Measurements from ENCODE around the gene FSTL4. TPM values are rescaled to one million over a fixed set of nuclear protein-coding genes. Genes with fewer than 3 reads are reported as not detected.

FSTL4 gene
- total and polyA plus RNA-seq, 2 experiments from 2014 or later: 1.4 to 2.8 TPM

GRCh38 chr5:133569347-133569746 is 43.0 kb downstream of the FSTL4 start:
- Mint-ChIP-seq H3K27me3 (ENCODE audit: insufficient read depth, low read depth, poor library complexity) (no peaks in the 10 kb centered on the region), H3K36me3 (ENCODE audit: low read depth) (no peaks in the 10 kb centered on the region), H3K4me3 (no peak overlapping the region), H3K27ac (no peak overlapping the region), H3K9me3 (peaks cover 3% of the 10 kb centered on the region; the same call in 1 of the 3 replicates), H3K4me1 (peaks cover 5% of the 10 kb centered on the region; the same call in 2 of the 3 replicates)
- no peaks in the 10 kb centered on the region; the same call in 1 of the 2 replicates for H4K20me1 ChIP-seq (replicated peaks; ENCODE audit: insufficient read depth)
- H3K27ac ChIP-seq (ENCODE audit: low read depth): no peak overlapping the region
- H3K27me3 ChIP-seq (ENCODE audit: insufficient read depth): no peaks in the 10 kb centered on the region
- no peak for TF ChIP-seq ZNF114 (CRISPR knock-in tag; IDR thresholded peaks at IDR 0.05)
- TF ChIP-seq ETS1 (IDR thresholded peaks at IDR 0.05): no peak
- TF ChIP-seq CREB1 (CRISPR knock-in tag; IDR thresholded peaks at IDR 0.05; ENCODE audit: low read depth): no peak
- no peak for TF ChIP-seq JUNB (IDR thresholded peaks at IDR 0.05; ENCODE audit: unreplicated experiment)
- TF ChIP-seq CTCF (conservative IDR thresholded peaks at IDR 0.05; ENCODE audit: low read depth in 2 of 2): no peak
- TF ChIP-seq ZNF331 (CRISPR knock-in tag; IDR thresholded peaks at IDR 0.05; ENCODE audit: low read depth): no peak
- TF ChIP-seq NANOG (IDR thresholded peaks at IDR 0.05; ENCODE audit: borderline replicate concordance): no peak
- no peak for TF ChIP-seq REST (IDR thresholded peaks at IDR 0.05; ENCODE audit: unreplicated experiment)
- no peak for TF ChIP-seq ZNF462 (CRISPR knock-in tag; IDR thresholded peaks at IDR 0.05)
- no peak for TF ChIP-seq STAT1 (IDR thresholded peaks at IDR 0.05; ENCODE audit: unreplicated experiment)
- TF ChIP-seq POLR2AphosphoS5 (IDR thresholded peaks at IDR 0.05; ENCODE audit: low read depth): no peak
- TF ChIP-seq EZH2phosphoT487 (IDR thresholded peaks at IDR 0.05; ENCODE audit: unreplicated experiment): no peak
- TF ChIP-seq EZH2 (IDR thresholded peaks at IDR 0.05; ENCODE audit: low read depth, unreplicated experiment): no peak
- no peak overlapping the region for H3K4me3 ChIP-seq
- H3K79me2 ChIP-seq (replicated peaks; ENCODE audit: insufficient read depth): no peaks in the 10 kb centered on the region
- H3K4me1 ChIP-seq (ENCODE audit: insufficient read depth): no peaks in the 10 kb centered on the region
- H3K36me3 ChIP-seq (ENCODE audit: insufficient read depth): no peaks in the 10 kb centered on the region
- DNase-seq (ENCODE audit: low spot score) (no peak), ATAC-seq (no peak)
- no peak overlapping the region for H3K4me2 ChIP-seq
- no peaks in the 10 kb centered on the region for H3F3A ChIP-seq (replicated peaks; ENCODE audit: low read depth)
- H3K9me2 ChIP-seq (ENCODE audit: insufficient read depth): 0 out of 2 replicates have a peak, but pooled peaks cover 3% of the 10 kb centered on the region
- H2AFZ ChIP-seq: no peak overlapping the region
